ENCODE data around the gene KRT73. TPM values are rescaled to one million over a fixed set of nuclear protein-coding genes. Genes with fewer than 3 reads are reported as not detected.
A peak's percentile ranks its signal among the peaks of the same experiment; 100 is the strongest.

KRT73 gene
- total RNA-seq, 1 donor from 2014 or later = not detected

- intact Hi-C loops (cut with DNase I) = no loop called here
- no peak for DNase-seq (ENCODE audit: low spot score)
Measured at GRCh38 chr12:52628841-52629240, 10.5 kb upstream of the KRT73 start.

DNA sequence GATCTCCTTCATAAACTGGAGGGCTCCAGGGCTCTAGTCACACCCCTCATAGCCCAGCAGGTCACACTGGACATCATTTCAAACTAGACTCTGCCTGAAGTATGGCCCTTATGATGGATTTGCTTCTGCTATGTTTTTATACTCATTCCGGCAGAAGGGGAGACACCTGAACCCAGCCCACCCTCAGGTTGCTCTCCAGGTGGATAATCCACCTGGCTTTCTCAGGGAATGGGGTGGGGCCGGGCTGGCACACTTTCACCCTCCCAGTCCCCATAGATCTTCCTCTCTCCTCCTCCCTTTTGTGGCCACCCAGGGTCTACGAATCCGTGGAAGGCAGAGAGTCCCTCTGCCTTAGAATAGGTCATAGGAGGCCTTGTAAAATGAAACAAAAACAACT, 9.8 kb upstream of the KRT73 start:
- intact Hi-C loops (cut with DNase I) = no loop called here
- no peak for DNase-seq (ENCODE audit: low spot score)

DNA sequence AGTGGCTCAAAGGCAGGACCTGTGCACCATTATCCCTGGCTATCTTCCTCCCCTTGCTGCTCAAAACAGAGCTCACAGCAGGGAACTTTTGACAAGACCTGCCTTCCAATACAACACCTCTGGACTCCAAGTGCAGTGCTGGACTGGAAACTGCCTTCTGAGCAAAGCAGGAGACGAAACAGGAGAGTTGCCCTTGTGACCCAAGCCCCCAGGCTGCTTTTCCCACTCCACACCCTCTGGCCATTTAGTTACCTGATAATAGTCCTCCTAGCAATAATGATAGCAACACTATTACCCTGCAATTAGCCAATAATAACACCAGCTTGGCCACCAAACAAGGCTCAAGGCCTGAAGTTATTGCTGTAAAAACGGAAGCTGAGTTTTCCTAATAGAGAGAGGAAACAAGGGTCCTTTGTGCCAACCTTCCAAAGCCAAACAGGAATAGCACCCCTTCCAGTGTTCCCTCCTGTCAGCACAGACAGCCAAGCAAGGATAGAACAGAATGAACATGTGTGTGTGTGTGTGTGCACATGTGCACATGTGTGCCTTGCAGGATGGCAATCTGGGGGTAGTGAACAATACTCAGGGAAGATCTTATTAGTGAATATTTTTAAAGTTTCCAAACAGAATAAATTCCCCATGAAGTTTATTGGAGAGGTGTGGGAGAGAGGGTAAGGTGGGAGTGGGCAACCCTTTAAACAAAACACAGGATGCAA, 9.2 kb upstream of the KRT73 start:
- DNase-seq (ENCODE audit: low spot score) = no peak
- intact Hi-C loops (cut with DNase I) = no loop called here

DNA sequence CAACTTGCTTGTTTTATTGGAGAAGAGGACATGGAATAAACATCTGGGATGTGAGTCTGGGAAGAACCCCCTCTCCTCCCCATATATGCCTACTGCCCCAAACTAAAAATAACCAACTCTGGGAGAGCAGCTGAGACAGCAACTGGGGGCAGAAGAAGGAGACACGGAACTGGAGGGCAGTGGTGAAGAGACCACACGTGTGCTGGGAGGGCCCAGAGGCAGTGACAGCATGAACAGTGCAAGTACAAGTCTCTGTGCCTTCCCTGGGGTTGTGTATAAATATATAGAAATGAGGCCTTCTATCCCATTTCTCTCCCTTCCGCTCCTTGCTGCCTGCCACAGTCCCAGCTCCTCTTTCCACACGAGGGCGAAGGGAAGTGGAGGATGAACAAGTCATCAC, 4.0 kb upstream of the KRT73 start:
- no peak for DNase-seq (ENCODE audit: low spot score)
- intact Hi-C loops (cut with DNase I) = no loop called here

DNA sequence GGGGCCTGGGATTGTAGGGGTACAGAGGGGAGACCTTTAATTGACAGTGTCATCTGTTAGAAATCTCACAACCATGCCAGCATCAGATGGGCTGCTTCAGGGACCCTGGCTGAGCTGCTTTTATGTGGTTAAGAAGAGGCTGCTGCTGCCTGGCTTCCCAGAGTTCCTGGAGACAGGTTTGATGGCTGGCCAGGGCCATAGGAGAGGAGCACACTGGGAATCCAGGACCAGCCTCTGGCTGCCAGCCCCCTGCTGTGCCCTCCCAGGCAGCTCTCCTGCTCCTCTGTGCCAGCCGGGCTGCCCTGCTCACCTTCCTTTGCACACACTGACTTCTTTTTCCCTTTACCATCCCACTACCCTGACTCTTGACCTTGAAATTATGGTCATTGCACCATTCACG, 507 bp upstream of the KRT73 start:
- DNase-seq (ENCODE audit: low spot score) = no peak
- intact Hi-C loops (cut with DNase I) = no loop called here

DNA sequence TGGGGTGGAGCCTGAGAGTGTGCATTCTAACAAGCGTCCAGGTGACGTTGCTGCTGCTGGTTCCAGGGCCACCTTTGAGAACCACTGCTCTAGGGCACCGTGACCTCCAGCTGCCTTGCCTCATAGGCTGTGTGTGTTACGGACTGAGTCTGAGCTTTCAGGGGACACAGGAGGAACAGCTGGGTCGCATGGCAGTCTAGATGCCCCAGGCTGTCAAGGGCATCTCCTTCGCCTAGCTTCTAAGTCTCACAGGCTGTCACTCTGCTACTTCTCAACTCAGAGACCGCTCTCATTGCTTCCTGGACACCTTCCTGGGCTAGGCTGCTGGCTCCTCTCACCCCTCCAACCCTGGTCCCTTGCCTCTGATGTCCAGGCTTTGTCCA, 965 bp downstream of the KRT73 start:
- DNase-seq (ENCODE audit: low spot score) = no peak
- intact Hi-C loops (cut with DNase I) = no loop called here

DNA sequence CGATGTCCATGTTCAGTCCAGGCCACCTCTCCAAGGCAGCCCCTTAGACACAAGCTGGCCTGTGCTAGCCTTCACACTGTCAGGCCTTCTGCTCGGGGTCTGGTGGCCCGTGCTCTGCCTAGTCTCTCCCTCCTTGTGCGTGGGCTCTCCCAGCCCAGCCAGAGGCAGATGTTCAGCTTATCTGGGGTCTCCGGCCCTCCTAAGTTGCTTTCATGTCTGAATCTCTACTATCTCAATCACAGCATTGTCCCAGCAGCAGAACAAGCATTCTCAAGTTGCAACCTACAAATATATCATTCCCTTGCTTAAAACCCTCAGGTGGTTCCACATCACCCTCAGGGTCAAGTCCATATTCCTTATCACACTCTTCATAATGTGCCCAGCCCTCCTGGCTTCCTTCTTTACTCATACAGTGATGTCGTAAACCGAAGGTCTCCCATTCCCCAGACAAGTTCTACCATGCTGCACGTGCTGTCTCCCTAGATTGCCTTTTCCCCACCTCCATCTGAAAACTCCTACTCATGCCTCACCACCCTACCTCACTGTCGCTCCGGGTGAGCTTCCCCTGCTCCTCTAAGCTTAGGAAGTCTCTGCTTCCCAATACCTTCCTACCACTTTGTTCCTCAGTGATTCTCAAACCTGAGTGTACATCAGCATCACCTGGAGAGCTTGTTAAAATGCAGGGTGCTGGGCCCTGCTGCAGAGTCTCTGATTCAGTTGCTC, 1.5 kb downstream of the KRT73 start:
- intact Hi-C loops (cut with DNase I) = no loop called here
- DNase-seq (ENCODE audit: low spot score) = no peak

DNA sequence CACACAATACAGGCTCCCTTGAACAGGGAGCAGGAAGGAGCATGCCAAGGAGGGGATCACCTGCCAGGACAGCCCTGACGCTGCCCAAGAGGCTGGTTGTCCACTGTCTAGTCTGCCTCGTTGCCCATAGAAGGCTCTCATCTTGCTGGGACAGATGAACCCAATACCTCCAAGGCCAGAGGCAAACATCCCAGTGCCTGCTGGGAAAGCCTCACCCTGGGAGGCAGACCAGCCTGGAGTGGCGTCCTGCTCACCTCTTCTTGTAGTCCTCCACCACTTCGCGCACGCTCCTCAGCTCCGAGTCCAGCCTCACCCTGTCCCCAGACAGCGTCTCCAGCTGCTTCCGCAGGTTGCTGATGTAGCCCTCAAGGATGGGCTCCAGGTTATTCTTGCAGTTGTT, 2.4 kb downstream of the KRT73 start:
- DNase-seq (ENCODE audit: low spot score) = no peak
- intact Hi-C loops (cut with DNase I) = no loop called here

DNA sequence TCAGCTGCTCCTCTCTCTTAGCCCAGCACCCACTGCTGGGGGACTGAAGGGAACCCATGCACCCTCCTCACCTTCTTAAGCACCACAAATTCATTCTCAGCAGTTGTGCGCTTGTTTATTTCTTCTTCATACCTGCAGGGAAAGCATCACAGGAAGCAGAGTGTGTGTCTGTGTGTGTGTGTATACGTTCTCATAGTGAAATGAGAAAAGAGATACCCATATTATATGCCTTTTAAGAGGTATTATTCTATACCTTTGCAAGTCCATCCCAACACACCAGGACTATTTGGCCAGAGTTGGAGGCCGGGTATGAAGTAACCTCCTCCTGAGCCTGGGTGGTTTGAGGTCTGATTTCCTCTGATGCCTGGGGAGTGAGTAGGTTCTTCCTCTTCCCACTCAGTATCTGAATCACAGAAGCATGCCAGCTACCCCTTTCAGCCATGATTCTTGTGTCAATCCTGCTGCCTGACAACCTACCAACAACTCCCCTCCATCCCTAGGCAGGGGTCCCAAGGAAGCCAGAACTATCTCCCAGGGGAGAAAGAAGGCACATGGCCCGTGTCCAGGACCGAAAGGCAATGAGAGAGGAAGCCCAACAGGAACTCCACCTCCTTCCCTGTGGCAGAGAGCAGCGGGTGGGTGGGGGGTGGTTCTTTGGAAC, 3.0 kb downstream of the KRT73 start:
- DNase-seq (ENCODE audit: low spot score) = no peak
- intact Hi-C loops (cut with DNase I) = no loop called here

- no peak for DNase-seq (ENCODE audit: low spot score)
- intact Hi-C loops (cut with DNase I) = no loop called here
Measured at GRCh38 chr12:52614381-52615207, 3.8 kb downstream of the KRT73 start.

DNA sequence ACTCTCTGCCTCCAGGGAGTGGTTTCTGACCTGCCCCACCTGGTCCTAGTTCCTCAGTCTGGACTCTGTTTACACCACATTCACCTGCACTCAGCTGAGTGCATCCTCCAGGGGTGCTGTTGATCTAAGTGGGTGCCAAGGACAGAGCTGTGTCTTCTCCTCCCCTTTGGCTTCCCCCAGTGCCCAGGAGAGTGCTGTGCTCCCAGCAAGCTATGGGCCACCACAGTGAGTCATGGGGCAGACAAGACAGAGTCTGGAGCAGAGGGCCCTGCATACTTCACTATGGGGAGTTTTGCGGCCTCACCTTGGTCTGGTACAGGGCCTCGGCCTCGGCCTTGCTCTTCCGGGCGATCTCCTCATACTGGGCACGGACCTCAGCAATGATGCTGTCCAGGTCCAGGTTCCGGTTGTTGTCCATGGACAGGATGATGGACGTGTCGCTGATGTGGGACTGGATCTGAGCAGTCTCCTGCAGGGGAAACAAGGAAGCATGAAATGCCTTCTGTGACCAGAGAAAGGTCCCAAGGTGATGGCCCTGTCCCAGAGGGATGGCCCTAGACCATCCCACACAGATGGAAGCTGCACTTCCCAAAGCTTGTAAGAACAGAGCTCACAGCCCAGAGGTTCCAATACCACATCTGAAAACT, 4.9 kb downstream of the KRT73 start:
- DNase-seq (ENCODE audit: low spot score) = no peak
- intact Hi-C loops (cut with DNase I) = no loop called here

- intact Hi-C loops (cut with DNase I) = no loop called here
- peak; percentile 20 for DNase-seq (ENCODE audit: low spot score)
Measured at GRCh38 chr12:52612431-52613383, 5.7 kb downstream of the KRT73 start.

DNA sequence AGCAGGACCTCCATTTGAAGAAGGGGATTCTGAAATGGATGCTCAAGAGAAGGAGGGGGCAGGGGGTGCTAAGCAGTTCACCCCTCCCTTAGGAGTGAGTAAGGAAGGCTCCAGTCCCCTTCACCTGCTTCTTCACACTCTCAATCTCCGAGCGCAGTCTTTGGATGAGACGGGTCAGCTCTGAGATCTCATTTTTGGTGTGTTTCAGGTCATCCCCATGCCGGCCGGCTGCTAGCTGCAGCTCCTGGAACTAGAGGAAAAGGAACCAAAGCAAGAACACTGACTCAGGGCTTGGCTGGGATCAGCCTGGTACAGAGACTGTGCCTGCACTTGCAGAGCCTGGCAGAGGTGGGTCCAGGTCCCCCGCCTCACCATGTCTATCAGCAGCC, 7.3 kb downstream of the KRT73 start:
- peak; percentile 51 for DNase-seq (ENCODE audit: low spot score)
- intact Hi-C loops (cut with DNase I) = no loop called here

DNA sequence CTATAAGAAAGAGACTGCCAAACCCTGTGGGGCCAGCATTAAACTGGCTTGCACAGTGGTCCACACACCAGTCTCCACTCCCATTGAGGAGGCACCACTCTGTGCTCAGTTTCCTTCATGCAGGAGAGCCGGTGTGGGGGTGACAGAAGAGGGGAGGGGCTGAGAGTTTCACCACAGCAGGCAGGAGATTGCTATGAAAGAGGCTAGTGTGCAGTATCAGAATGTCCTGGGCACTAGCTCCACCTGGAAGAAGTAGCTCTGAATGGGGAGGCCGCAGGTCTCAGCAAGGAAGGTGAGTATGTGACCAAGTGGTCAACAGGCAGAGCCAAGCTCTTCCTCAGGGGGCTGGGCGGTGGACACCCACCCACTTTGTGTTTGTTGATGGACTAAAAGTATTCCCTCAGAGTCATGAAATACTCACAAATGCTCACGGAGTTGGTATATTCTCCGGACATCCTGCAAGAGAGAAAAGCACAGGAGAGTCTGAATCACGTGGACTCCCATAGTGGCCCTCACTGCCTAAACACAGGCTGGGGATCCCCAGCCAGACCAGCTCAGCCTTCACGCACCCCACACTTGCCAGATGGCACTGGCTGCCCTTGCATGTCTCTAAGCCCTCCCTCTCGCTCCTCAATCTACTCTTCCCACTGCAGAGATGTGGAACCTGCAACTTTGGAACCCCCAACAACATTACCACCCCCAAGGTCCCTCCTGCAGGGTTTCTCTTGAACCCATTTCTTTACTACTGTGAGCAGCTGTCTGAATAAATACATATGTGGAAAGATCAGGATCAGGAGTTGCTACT, 9.3 kb downstream of the KRT73 start:
- intact Hi-C loops (cut with DNase I) = no loop called here
- DNase-seq (ENCODE audit: low spot score) = peak; percentile 51

- DNase-seq (ENCODE audit: low spot score) = no peak
- intact Hi-C loops (cut with DNase I) = no loop called here
Measured at GRCh38 chr12:52608161-52608560, 10.2 kb downstream of the KRT73 start.

- intact Hi-C loops (cut with DNase I) = no loop called here
- no peak for DNase-seq (ENCODE audit: low spot score)
Measured at GRCh38 chr12:52607314-52607713, 11.0 kb downstream of the KRT73 start.

DNA sequence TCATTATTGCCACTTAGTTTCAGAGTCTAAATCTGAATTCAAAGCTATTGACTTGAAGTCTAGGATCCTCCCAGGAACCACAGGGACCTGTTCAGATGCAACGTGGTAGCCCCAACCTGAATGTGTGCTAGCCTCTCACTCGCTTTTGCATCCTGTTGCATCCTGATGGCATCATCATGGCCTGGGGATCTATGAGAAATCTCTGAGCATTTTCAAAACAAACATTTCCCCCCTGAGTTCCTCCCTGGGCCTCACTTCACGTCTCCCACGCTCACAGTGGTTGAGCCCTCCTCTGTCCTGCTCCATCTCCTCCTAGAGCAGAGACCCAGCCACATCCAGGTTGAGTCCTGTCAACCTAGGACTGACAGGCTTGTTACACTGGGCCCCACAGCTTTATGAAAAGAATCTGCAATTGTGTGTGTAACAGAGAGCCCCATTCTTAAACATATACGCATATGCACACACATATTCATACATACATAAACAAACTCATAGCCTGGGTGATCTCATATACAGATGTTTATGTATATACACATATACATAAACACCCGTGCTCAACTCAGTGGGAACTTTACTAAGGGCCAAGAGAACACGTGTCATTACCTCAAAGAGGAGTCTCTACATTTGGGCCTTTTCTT, 11.7 kb downstream of the KRT73 start:
- intact Hi-C loops (cut with DNase I) = no loop called here
- peak; percentile 46 for DNase-seq (ENCODE audit: low spot score)
